Breast epithelium (tissue), 4 donors: Measurements from ENCODE around the gene MDM1. TPM values are rescaled to one million over a fixed set of nuclear protein-coding genes. Genes with fewer than 3 reads are reported as not detected.

Source experiments
- DNase-seq, 2 donors: peaks; one replicate each; pipeline ENCODE4 v3.0.0-alpha.2; 2019; ENCODE audit warnings: low spot score in 2 of 2
- H3K27ac ChIP-seq, 2 donors: fragments of 200-600 bp; sonication (generic) in 1 of 2; one replicate each; pipeline ENCODE4 v1.5.1; 2016 to 2019; ENCODE audit warnings: mild to moderate bottlenecking in 1 of 2
- H3K27me3 ChIP-seq, 2 donors: fragments of 200-600 bp; sonication (generic) in 1 of 2; one replicate each; pipeline versions ENCODE4 v1.5.1 to v1.6.0; 2017 to 2019; ENCODE audit warnings: control low read depth in 1 of 2, mild to moderate bottlenecking in 1 of 2
- H3K36me3 ChIP-seq: fragments of 200-600 bp; one replicate; pipeline ENCODE4 v1.5.1; 2019
- H3K4me1 ChIP-seq, 2 donors: fragments of 200-600 bp; sonication (generic); one replicate each; pipeline ENCODE4 v1.5.1; 2016 to 2019; ENCODE audit warnings: control low read depth in 1 of 2
- H3K4me3 ChIP-seq, 3 donors: fragments of 200-600 bp; sonication (generic); 1 replicate in 2 of 3; 2 replicates in 1 of 3; pipeline ENCODE4 v1.5.1; 2016 to 2019; ENCODE audit warnings: mild to moderate bottlenecking in 3 of 3, moderate library complexity in 2 of 3
- H3K9me3 ChIP-seq, 2 donors: fragments of 200-600 bp; sonication (generic) in 1 of 2; one replicate each; pipeline ENCODE4 v1.5.1; 2016 to 2019; ENCODE audit warnings: control low read depth in 1 of 2
- CTCF ChIP-seq, 3 donors: fragments of 450-650 bp; IDR thresholded peaks; one replicate each; pipeline ENCODE4 v1.5.1; 2016 to 2017; ENCODE audit warnings: antibody characterized with exemption in 3 of 3, mild to moderate bottlenecking in 3 of 3, moderate library complexity in 3 of 3
- POLR2A ChIP-seq: fragments of 450-650 bp; IDR thresholded peaks from one replicate; pipeline ENCODE4 v1.6.1; 2016; ENCODE audit warnings: antibody characterized with exemption, mild to moderate bottlenecking, moderate library complexity
- POLR2AphosphoS5 ChIP-seq, 3 donors: sonication (generic); formaldehyde crosslinking; IDR thresholded peaks; one replicate each; pipeline ENCODE4 v1.6.1; 2017; ENCODE audit warnings: antibody characterized with exemption in 3 of 3
- intact Hi-C: fragments of 100-400 bp; cut with DNase I; formaldehyde crosslinking; loops from one replicate; pipeline ENCODE4 v1.15.1; 2023; ENCODE audit warnings: low total_unique reads
- total RNA-seq, 3 donors: library from RNA; depleted of rRNA; stranded (reverse); fragments of >200 nt; gene quantifications; one replicate each; pipeline ENCODE4 v1.1.0, GENCODE V29; 2016

The MDM1 gene
- total RNA-seq, 3 donors from 2014 or later: 13.1 to 38.6 (median 18.7) TPM

GRCh38 chr12:68279227-68280054 is 52.7 kb downstream of the MDM1 start:
- no peak for DNase-seq
- no peak overlapping the region for H3K27ac ChIP-seq
- intact Hi-C loops: no loop called here
- H3K4me3 ChIP-seq: no peak overlapping the region
- no peaks in the 10 kb centered on the region for H3K9me3 ChIP-seq
- no peak for TF ChIP-seq POLR2A
- no peak for TF ChIP-seq POLR2AphosphoS5 (IDR thresholded peaks at IDR 0.05)
- TF ChIP-seq CTCF (IDR thresholded peaks at IDR 0.05): no peak
- H3K36me3 ChIP-seq: no peaks in the 10 kb centered on the region
- H3K27me3 ChIP-seq: no peaks in the 10 kb centered on the region
- no peaks in the 10 kb centered on the region for H3K4me1 ChIP-seq

GRCh38 chr12:68276402-68276930 is 55.7 kb downstream of the MDM1 start:
- TF ChIP-seq POLR2AphosphoS5 (IDR thresholded peaks at IDR 0.05): no peak
- no peak for TF ChIP-seq CTCF (IDR thresholded peaks at IDR 0.05)
- no peak for TF ChIP-seq POLR2A
- Histone ChIP-seq H3K27ac (no peak overlapping the region), H3K36me3 (no peaks in the 10 kb centered on the region), H3K27me3 (no peaks in the 10 kb centered on the region), H3K9me3 (no peaks in the 10 kb centered on the region), H3K4me1 (no peaks in the 10 kb centered on the region), H3K4me3 (no peak overlapping the region)
- no peak for DNase-seq
- intact Hi-C loops: no loop called here

GRCh38 chr12:68272732-68273131 is 59.4 kb downstream of the MDM1 start:
- TF ChIP-seq CTCF (IDR thresholded peaks at IDR 0.05) (no peak), POLR2A (no peak), POLR2AphosphoS5 (IDR thresholded peaks at IDR 0.05) (no peak)
- Histone ChIP-seq H3K27ac (no peak overlapping the region), H3K27me3 (no peaks in the 10 kb centered on the region), H3K36me3 (no peaks in the 10 kb centered on the region), H3K4me1 (no peaks in the 10 kb centered on the region), H3K9me3 (no peaks in the 10 kb centered on the region), H3K4me3 (no peak overlapping the region)
- intact Hi-C loops: no loop called here
- DNase-seq: no peak

GRCh38 chr12:68271346-68271745 is 60.8 kb downstream of the MDM1 start:
- DNase-seq: no peak
- Histone ChIP-seq H3K36me3 (no peaks in the 10 kb centered on the region), H3K4me3 (no peak overlapping the region), H3K27ac (no peak overlapping the region), H3K9me3 (no peaks in the 10 kb centered on the region), H3K27me3 (no peaks in the 10 kb centered on the region), H3K4me1 (no peaks in the 10 kb centered on the region)
- TF ChIP-seq POLR2AphosphoS5 (IDR thresholded peaks at IDR 0.05) (no peak), POLR2A (no peak), CTCF (IDR thresholded peaks at IDR 0.05) (no peak)
- intact Hi-C loops: no loop called here

GRCh38 chr12:68270358-68270757 is 61.8 kb downstream of the MDM1 start:
- Histone ChIP-seq H3K36me3 (no peaks in the 10 kb centered on the region), H3K27me3 (no peaks in the 10 kb centered on the region), H3K9me3 (no peaks in the 10 kb centered on the region), H3K4me3 (no peak overlapping the region), H3K4me1 (no peaks in the 10 kb centered on the region), H3K27ac (no peak overlapping the region)
- no peak for DNase-seq
- intact Hi-C loops: no loop called here
- TF ChIP-seq POLR2A (no peak), POLR2AphosphoS5 (IDR thresholded peaks at IDR 0.05) (no peak)
